ENCODE measurements around the gene VEGFB. TPM values are rescaled to one million over a fixed set of nuclear protein-coding genes. Genes with fewer than 3 reads are reported as not detected.

VEGFB gene
- total RNA-seq, 1 experiment from 2014 or later: 101 TPM

DNA sequence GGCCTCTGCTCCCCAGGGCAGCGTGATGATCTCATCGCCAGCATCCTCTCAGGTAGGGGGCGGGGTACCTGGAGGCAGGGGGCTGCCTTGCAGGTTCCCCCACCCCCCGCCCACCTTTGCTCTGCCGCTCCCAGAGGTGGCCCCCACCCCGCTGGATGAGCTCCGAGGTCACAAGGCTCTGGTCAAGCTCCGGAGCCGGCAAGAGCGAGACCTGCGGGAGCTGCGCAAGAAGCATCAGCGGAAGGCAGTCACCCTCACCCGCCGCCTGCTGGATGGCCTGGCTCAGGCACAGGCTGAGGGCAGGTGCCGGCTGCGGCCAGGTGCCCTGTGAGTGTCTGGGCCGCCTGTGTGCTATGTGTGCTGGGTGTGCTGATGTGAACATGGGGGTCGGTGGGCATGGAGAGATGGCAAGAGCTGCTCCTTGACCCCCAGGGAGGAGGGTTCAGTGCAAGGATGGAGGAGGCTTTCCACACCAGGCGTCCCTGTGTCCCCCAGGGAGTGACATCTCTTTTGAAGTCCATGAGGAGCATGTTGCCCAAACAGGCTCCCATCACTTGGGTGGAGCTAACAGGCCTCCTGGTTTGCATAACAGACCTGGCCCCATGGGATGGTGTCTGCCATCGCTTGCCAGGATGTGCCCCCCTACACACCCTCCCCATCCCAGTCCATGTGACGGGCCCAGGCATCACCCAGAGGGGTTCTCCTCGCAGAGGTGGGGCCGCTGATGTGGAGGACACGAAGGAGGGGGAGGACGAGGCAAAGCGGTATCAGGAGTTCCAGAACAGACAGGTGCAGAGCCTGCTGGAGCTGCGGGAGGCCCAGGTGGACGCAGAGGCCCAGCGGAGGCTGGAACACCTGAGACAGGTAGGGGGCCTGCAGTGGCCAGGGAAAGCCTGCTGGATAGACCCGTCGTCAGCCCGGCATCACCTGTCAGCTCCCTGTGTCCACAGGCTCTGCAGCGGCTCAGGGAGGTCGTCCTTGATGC, 31.1 kb downstream of the VEGFB start:
- ChIA-PET CTCF (no interaction called here), POLR2A (no interaction called here)
- DNase-seq (ENCODE audit: low read depth, low spot score) (no peak), ATAC-seq (no peak)
- no peak overlapping the region for H3K4me3 ChIP-seq (ENCODE audit: low read depth in 2 of 2, low read length in 2 of 2)
- peaks cover 16% of the 10 kb centered on the region for H3K4me1 ChIP-seq (ENCODE audit: control insufficient read depth, insufficient read depth, low read length)
- no TSS peak for BruUV-seq (replicated peaks)
- no peaks in the 10 kb centered on the region for H3K9me3 ChIP-seq (ENCODE audit: control insufficient read depth, insufficient read depth, low read depth, low read length)
- no peaks in the 10 kb centered on the region for H3K27me3 ChIP-seq (ENCODE audit: control insufficient read depth, insufficient read depth, low read length)
- in situ Hi-C loops (cut with HindIII; ENCODE audit: low pct_unique_long_range_greater_than_20kb, low sequenced_read_pairs): no loop called here
- H3K27ac ChIP-seq (ENCODE audit: low read length): no peak overlapping the region
- TF ChIP-seq POLR2AphosphoS5 (IDR thresholded peaks at IDR 0.05; ENCODE audit: low read depth, low read length) (no peak), TCF7L2 (IDR thresholded peaks at IDR 0.05; ENCODE audit: low read depth, low read length) (no peak), SIN3A (IDR thresholded peaks at IDR 0.05; ENCODE audit: borderline replicate concordance, insufficient read depth, low read depth, low read length) (no peak)
- TF ChIP-seq, protein P1, sequence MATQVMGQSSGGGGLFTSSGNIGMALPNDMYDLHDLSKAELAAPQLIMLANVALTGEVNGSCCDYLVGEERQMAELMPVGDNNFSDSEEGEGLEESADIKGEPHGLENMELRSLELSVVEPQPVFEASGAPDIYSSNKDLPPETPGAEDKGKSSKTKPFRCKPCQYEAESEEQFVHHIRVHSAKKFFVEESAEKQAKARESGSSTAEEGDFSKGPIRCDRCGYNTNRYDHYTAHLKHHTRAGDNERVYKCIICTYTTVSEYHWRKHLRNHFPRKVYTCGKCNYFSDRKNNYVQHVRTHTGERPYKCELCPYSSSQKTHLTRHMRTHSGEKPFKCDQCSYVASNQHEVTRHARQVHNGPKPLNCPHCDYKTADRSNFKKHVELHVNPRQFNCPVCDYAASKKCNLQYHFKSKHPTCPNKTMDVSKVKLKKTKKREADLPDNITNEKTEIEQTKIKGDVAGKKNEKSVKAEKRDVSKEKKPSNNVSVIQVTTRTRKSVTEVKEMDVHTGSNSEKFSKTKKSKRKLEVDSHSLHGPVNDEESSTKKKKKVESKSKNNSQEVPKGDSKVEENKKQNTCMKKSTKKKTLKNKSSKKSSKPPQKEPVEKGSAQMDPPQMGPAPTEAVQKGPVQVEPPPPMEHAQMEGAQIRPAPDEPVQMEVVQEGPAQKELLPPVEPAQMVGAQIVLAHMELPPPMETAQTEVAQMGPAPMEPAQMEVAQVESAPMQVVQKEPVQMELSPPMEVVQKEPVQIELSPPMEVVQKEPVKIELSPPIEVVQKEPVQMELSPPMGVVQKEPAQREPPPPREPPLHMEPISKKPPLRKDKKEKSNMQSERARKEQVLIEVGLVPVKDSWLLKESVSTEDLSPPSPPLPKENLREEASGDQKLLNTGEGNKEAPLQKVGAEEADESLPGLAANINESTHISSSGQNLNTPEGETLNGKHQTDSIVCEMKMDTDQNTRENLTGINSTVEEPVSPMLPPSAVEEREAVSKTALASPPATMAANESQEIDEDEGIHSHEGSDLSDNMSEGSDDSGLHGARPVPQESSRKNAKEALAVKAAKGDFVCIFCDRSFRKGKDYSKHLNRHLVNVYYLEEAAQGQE (IDR thresholded peaks at IDR 0.05; ENCODE audit: insufficient read depth in 1 of 2, low read depth in 2 of 2, low read length in 1 of 2): no peak
- TF ChIP-seq, protein P2, sequence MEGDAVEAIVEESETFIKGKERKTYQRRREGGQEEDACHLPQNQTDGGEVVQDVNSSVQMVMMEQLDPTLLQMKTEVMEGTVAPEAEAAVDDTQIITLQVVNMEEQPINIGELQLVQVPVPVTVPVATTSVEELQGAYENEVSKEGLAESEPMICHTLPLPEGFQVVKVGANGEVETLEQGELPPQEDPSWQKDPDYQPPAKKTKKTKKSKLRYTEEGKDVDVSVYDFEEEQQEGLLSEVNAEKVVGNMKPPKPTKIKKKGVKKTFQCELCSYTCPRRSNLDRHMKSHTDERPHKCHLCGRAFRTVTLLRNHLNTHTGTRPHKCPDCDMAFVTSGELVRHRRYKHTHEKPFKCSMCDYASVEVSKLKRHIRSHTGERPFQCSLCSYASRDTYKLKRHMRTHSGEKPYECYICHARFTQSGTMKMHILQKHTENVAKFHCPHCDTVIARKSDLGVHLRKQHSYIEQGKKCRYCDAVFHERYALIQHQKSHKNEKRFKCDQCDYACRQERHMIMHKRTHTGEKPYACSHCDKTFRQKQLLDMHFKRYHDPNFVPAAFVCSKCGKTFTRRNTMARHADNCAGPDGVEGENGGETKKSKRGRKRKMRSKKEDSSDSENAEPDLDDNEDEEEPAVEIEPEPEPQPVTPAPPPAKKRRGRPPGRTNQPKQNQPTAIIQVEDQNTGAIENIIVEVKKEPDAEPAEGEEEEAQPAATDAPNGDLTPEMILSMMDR (IDR thresholded peaks at IDR 0.05): no peak
- H3K36me3 ChIP-seq (ENCODE audit: control insufficient read depth, insufficient read depth, low read length): no peaks in the 10 kb centered on the region; the same call in 1 of the 2 replicates
- intact Hi-C loops (cut with micrococcal nuclease; ENCODE audit: unreplicated experiment): no loop called here

DNA sequence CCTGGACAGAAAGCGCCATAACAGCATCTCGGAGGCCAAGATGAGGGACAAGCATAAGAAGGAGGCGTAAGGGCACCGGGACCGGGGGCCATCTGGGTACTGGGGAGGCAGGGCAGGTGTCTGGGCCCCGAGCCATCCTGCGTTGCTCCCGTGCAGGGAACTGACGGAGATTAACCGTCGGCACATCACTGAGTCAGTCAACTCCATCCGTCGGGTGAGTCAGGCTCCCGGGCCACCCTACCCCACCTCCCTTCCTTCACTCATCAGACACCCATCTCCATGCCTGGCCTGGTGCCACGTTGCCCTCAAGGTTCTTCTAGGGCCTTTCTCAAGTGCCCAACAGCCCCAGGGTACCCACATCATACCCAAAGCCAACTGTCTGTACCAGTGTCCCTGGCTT, 32.0 kb downstream of the VEGFB start:
- H3K36me3 ChIP-seq (ENCODE audit: control insufficient read depth, insufficient read depth, low read length): no peaks in the 10 kb centered on the region; the same call in 1 of the 2 replicates
- no peaks in the 10 kb centered on the region for H3K27me3 ChIP-seq (ENCODE audit: control insufficient read depth, insufficient read depth, low read length)
- no peak overlapping the region for H3K4me3 ChIP-seq (ENCODE audit: low read depth in 2 of 2, low read length in 2 of 2)
- ATAC-seq (no peak), DNase-seq (ENCODE audit: low read depth, low spot score) (no peak)
- no TSS peak for BruUV-seq (replicated peaks)
- TF ChIP-seq, protein P1 (IDR thresholded peaks at IDR 0.05; ENCODE audit: insufficient read depth in 1 of 2, low read depth in 2 of 2, low read length in 1 of 2): no peak
- no peak for TF ChIP-seq POLR2AphosphoS5 (IDR thresholded peaks at IDR 0.05; ENCODE audit: low read depth, low read length)
- TF ChIP-seq SIN3A (IDR thresholded peaks at IDR 0.05; ENCODE audit: borderline replicate concordance, insufficient read depth, low read depth, low read length): no peak
- TF ChIP-seq, protein P2 (IDR thresholded peaks at IDR 0.05): no peak
- no peak for TF ChIP-seq TCF7L2 (IDR thresholded peaks at IDR 0.05; ENCODE audit: low read depth, low read length)
- CTCF ChIA-PET: no interaction called here
- in situ Hi-C loops (cut with HindIII; ENCODE audit: low pct_unique_long_range_greater_than_20kb, low sequenced_read_pairs) (no loop called here), intact Hi-C loops (cut with micrococcal nuclease; ENCODE audit: unreplicated experiment) (no loop called here)
- H3K27ac ChIP-seq (ENCODE audit: low read length): no peak overlapping the region
- no peaks in the 10 kb centered on the region for H3K9me3 ChIP-seq (ENCODE audit: control insufficient read depth, insufficient read depth, low read depth, low read length)
- POLR2A ChIA-PET: no interaction called here
- peaks cover 16% of the 10 kb centered on the region for H3K4me1 ChIP-seq (ENCODE audit: control insufficient read depth, insufficient read depth, low read length)

Data from Panc1 (cell line).